ENCODE data around the gene PGAM2.
A peak's percentile ranks its signal among the peaks of the same experiment; 100 is the strongest.

The PGAM2 gene

GRCh38 chr7:44103566-44103922, 38.2 kb upstream of the PGAM2 start:
- DNase-seq, result no peak

GRCh38 chr7:44102846-44103565, 37.6 kb upstream of the PGAM2 start:
- no peak for DNase-seq

- no peak for DNase-seq
Observed at GRCh38 chr7:44101966-44102845, 36.8 kb upstream of the PGAM2 start.

GRCh38 chr7:44101303-44101965, 36.1 kb upstream of the PGAM2 start:
- no peak for DNase-seq

GRCh38 chr7:44100458-44101302, 35.3 kb upstream of the PGAM2 start:
- no peak for DNase-seq

GRCh38 chr7:44099669-44100068, 34.3 kb upstream of the PGAM2 start:
- DNase-seq, result no peak

GRCh38 chr7:44098092-44099068, 33.0 kb upstream of the PGAM2 start:
- DNase-seq, result no peak

- DNase-seq, result peak in 1 of 5 donors; percentile 33
Observed at GRCh38 chr7:44097064-44097932, 31.9 kb upstream of the PGAM2 start.

- no peak for DNase-seq
Observed at GRCh38 chr7:44096326-44096881, 31.0 kb upstream of the PGAM2 start.

GRCh38 chr7:44095781-44096180, 30.4 kb upstream of the PGAM2 start:
- no peak for DNase-seq

- no peak for DNase-seq
Observed at GRCh38 chr7:44094883-44095592, 29.7 kb upstream of the PGAM2 start.

GRCh38 chr7:44094365-44094764, 29.0 kb upstream of the PGAM2 start:
- DNase-seq, result no peak

GRCh38 chr7:44093102-44093641, 27.8 kb upstream of the PGAM2 start:
- DNase-seq, result no peak

GRCh38 chr7:44087911-44088838, 22.8 kb upstream of the PGAM2 start:
- no peak for DNase-seq

- DNase-seq, result no peak
Observed at GRCh38 chr7:44086627-44087026, 21.3 kb upstream of the PGAM2 start.

- DNase-seq, result no peak
Observed at GRCh38 chr7:44085546-44085945, 20.2 kb upstream of the PGAM2 start.

GRCh38 chr7:44084701-44085100, 19.3 kb upstream of the PGAM2 start:
- no peak for DNase-seq

GRCh38 chr7:44083796-44084195, 18.4 kb upstream of the PGAM2 start:
- DNase-seq, result no peak

All from T-helper 1 cell (primary cell).